Activated CD8-positive, alpha-beta memory T cell treated with anti-CD3 and anti-CD28 coated beads for 36 hours (primary cell): ENCODE data around the gene IRGQ. TPM values are rescaled to one million over a fixed set of nuclear protein-coding genes. Genes with fewer than 3 reads are reported as not detected.

ENCODE experiments used
- CTCF ChIA-PET: fragments of 350-600 bp; sonication (Branson Sonifier 250); formaldehyde crosslinking; loops from one replicate; lab custom pipeline; 2021; ENCODE audit warnings: antibody characterized with exemption; lab: Charles Lee
- POLR2A ChIA-PET: fragments of 350-600 bp; sonication (Branson Sonifier 250); formaldehyde crosslinking; loops from one replicate; lab custom pipeline; 2021; ENCODE audit warnings: antibody characterized with exemption; lab: Charles Lee
- total RNA-seq, 2 experiments: library from RNA; stranded (reverse); gene quantifications; one replicate each; pipeline ENCODE4 v1.2.3, GENCODE V29; 2021

The IRGQ gene
- total RNA-seq, 2 experiments from 2014 or later, result 27.7 to 28.1 TPM

DNA sequence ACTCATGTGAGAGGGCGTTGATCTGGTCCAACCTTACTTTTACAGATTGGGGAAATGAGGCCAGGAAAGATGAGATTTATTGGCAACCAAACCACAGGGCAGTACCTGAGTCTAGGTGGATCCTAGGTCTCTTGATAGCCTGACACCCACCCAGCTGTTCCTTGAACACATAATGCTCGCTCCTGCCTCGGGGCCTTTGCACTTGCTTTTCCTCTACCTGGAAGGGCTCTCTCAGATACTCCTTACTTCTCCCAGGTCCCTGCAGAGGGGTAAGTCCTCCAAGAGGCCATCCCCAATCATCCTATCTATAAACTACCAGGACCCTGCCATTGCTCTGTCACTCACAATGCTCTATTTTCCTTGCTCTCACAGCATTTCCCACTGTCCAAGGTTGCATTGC is 55.6 kb downstream of the IRGQ start:
- ChIA-PET CTCF (no interaction called here), POLR2A (no interaction called here)

DNA sequence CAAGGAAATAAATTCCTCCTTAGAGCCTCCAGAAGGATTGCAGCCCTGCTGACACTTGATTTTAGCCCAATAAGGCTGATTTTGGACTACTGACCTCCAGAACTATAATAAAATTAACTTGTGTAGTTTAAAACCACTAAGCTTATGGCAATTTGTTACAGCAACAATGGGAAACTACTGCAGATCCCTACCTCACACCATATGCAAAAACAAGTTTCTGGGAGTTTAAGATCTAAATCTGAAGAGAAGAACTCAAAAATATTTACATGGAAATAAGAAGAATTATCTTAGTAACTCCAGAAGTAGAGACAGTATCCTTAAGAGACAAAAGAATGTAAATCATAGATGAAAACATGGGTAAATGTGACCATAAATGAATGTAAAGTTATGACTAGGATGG is 57.0 kb downstream of the IRGQ start:
- ChIA-PET CTCF (interaction anchor here (4.4 kb wide), 1 partner anchor 56 kb away, joined by 14 read pairs; no protein-coding TSS in a partner anchor), POLR2A (no interaction called here)

DNA sequence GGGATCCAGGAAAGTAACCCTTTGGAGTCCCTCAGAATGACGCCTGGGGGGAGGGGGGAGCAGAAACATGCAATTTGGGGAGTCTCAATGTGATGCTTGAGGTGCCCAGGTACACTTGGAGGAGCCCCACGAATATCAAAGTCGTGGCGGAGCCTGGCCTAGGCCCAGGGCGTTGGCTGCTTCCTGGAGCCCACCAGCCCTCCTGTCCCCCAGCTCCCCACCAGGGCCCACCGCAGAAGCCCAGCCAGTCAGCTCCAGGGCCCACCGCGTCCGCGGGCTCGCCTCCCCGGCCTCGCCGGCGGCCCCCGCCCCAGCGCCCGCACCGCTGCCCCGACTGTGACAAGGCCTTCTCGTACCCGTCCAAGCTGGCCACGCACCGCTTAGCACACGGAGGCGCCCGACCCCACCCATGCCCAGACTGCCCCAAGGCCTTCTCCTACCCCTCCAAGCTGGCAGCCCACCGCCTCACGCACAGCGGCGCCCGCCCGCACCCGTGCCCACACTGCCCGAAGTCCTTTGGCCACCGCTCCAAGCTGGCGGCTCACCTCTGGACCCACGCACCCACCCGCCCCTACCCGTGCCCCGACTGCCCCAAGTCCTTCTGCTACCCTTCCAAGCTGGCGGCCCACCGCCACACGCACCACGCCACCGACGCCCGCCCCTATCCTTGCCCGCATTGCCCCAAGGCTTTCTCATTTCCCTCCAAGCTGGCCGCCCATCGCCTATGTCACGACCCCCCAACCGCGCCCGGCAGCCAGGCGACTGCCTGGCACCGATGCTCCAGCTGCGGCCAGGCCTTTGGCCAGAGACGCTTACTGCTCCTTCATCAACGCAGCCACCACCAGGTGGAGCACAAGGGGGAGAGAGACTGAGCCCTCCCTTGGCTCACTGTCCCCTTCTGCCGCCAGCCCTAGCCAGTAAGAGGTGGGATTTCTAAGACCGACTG is 60.8 kb downstream of the IRGQ start:
- ChIA-PET CTCF (interaction anchor here (0.5 to 4.4 kb wide), 4 partner anchors 10 to 60 kb away, joined by 3 to 14 read pairs (median 7); no protein-coding TSS in a partner anchor), POLR2A (interaction anchor here (0.7 kb wide), 1 partner anchor 60 kb away, joined by 3 read pairs; no protein-coding TSS in a partner anchor)

Other genes with a start within 250 kb of the IRGQ start
- gene CD177, start 242.4 kb downstream of the IRGQ start, total RNA-seq, result not detected
- gene TEX101, start 181.2 kb downstream of the IRGQ start, total RNA-seq, result not detected
- gene LYPD3, start 130.5 kb downstream of the IRGQ start, total RNA-seq, result 1 to 10 TPM; 2.0 to 2.2 TPM
- 10 to 100 TPM; 13.4 to 14.5 TPM for gene PHLDB3, start 91.4 kb downstream of the IRGQ start, total RNA-seq
- gene ETHE1, start 68.9 kb downstream of the IRGQ start, total RNA-seq, result 10 to 100 TPM; 41.6 to 42.0 TPM
- gene ZNF575, start 62.9 kb downstream of the IRGQ start, total RNA-seq, result 1 to 10 TPM; 1.3 to 2.2 TPM
- 10 to 100 TPM; 33.1 to 39.5 TPM for gene XRCC1, start 20.6 kb downstream of the IRGQ start, total RNA-seq
- gene PINLYP, start 20.3 kb downstream of the IRGQ start, total RNA-seq, result 10 to 100 TPM; 14.9 to 15.1 TPM
- gene ZNF576, start 461 bp upstream of the IRGQ start, total RNA-seq, result 10 to 100 TPM; 21.0 TPM
- gene SRRM5, start 16.0 kb upstream of the IRGQ start, total RNA-seq, result under 1 TPM; 0.08 to 0.40 TPM
- gene ZNF428, start 23.5 kb upstream of the IRGQ start, total RNA-seq, result 10 to 100 TPM; 19.8 to 20.1 TPM
- under 1 TPM; 0.17 to 0.48 TPM for gene CADM4, start 43.7 kb upstream of the IRGQ start, total RNA-seq
- 1 to 10 TPM; 6.3 to 6.6 TPM for gene PLAUR, start 74.0 kb upstream of the IRGQ start, total RNA-seq
- gene IRGC, start 119.9 kb upstream of the IRGQ start, total RNA-seq, result not detected
- 10 to 100 TPM; 77.6 to 80.4 TPM for gene SMG9, start 158.8 kb upstream of the IRGQ start, total RNA-seq
- gene KCNN4, start 184.8 kb upstream of the IRGQ start, total RNA-seq, result 10 to 100 TPM; 83.8 to 89.2 TPM
- gene LYPD5, start 206.3 kb upstream of the IRGQ start, total RNA-seq, result under 1 TPM; 0.32 to 0.73 TPM
- gene ZNF283, start 231.2 kb upstream of the IRGQ start, total RNA-seq, result 1 to 10 TPM; 4.8 to 5.0 TPM